Measurements from ENCODE around the gene PTX4. TPM values are rescaled to one million over a fixed set of nuclear protein-coding genes. Genes with fewer than 3 reads are reported as not detected.

PTX4 gene
- total RNA-seq, 1 donor from 2014 or later: not detected

- Mint-ChIP-seq H3K27me3 (no peaks in the 10 kb centered on the region), H3K27ac (no peak overlapping the region), H3K9me3 (no peaks in the 10 kb centered on the region), H3K4me1 (ENCODE audit: unreplicated experiment) (no peaks in the 10 kb centered on the region), H3K36me3 (peaks cover 3% of the 10 kb centered on the region), H3K4me3 (no peak overlapping the region)
- DNase-seq (ENCODE audit: extremely low spot score, unreplicated experiment): no peak
- no peak for TF ChIP-seq CTCF (conservative IDR thresholded peaks at IDR 0.05)
Measured at GRCh38 chr16:1505912-1506311, 17.2 kb upstream of the PTX4 start.

GRCh38 chr16:1505073-1505844 lies 16.5 kb upstream of the PTX4 start:
- no peak for TF ChIP-seq CTCF (conservative IDR thresholded peaks at IDR 0.05)
- no peak overlapping the region for H3K4me3 Mint-ChIP-seq
- no peak overlapping the region for H3K27ac Mint-ChIP-seq
- no peaks in the 10 kb centered on the region for H3K4me1 Mint-ChIP-seq (ENCODE audit: unreplicated experiment)
- DNase-seq (ENCODE audit: extremely low spot score, unreplicated experiment): no peak
- H3K27me3 Mint-ChIP-seq: no peaks in the 10 kb centered on the region
- H3K9me3 Mint-ChIP-seq: no peaks in the 10 kb centered on the region
- peaks cover 3% of the 10 kb centered on the region for H3K36me3 Mint-ChIP-seq

DNA sequence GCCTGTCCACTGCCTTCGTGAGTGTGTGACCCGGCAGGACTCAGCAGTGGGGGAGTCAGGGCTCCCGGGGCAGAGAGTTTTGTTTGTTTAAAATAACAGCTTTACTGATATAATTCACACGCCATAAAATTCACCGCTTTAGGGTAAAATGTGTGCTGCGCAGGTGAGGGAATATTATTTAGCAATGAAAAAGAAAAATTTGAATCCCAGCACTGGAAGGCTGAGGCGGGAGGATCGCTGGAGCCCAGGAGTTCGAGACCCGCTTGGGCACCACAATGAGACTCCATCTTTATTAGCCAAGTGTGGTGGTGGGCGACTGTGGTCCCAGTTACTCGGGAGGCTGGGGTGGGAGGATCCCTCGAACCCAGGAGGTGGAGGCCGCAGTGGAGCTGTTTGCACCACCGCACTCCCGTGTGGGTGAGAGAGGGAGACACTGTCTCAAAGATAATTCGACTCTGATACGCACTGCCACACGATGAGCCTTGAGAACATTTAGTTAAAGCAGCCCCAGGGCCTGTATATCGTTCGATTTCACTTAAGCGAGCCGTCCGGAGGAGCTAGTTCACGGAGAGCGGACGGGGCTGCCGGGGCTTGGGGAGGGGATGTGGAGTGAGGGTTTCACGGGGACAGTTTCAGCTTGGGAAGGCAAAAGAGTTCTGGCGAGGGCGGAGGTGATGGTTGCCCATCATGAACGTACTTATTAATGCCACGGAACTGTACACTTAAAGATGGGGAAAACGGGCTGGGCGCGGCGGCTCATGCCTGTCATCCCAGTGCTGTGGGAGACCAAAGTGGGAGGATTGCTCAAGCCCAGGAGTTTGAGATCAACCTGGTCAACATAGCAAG lies 14.6 kb upstream of the PTX4 start:
- H3K36me3 Mint-ChIP-seq: peaks cover 3% of the 10 kb centered on the region
- no peaks in the 10 kb centered on the region for H3K27me3 Mint-ChIP-seq
- H3K4me3 Mint-ChIP-seq: no peak overlapping the region
- H3K4me1 Mint-ChIP-seq (ENCODE audit: unreplicated experiment): no peaks in the 10 kb centered on the region
- no peaks in the 10 kb centered on the region for H3K9me3 Mint-ChIP-seq
- no peak overlapping the region for H3K27ac Mint-ChIP-seq
- no peak for TF ChIP-seq CTCF (conservative IDR thresholded peaks at IDR 0.05)
- DNase-seq (ENCODE audit: extremely low spot score, unreplicated experiment): no peak

- H3K4me3 Mint-ChIP-seq: no peak overlapping the region
- peaks cover 3% of the 10 kb centered on the region for H3K36me3 Mint-ChIP-seq
- no peaks in the 10 kb centered on the region for H3K4me1 Mint-ChIP-seq (ENCODE audit: unreplicated experiment)
- no peak for TF ChIP-seq CTCF (conservative IDR thresholded peaks at IDR 0.05)
- DNase-seq (ENCODE audit: extremely low spot score, unreplicated experiment): no peak
- H3K9me3 Mint-ChIP-seq: no peaks in the 10 kb centered on the region
- no peak overlapping the region for H3K27ac Mint-ChIP-seq
- no peaks in the 10 kb centered on the region for H3K27me3 Mint-ChIP-seq
Measured at GRCh38 chr16:1502092-1503004, 13.6 kb upstream of the PTX4 start.

GRCh38 chr16:1501630-1502029 lies 12.9 kb upstream of the PTX4 start:
- Mint-ChIP-seq H3K4me1 (ENCODE audit: unreplicated experiment) (no peaks in the 10 kb centered on the region), H3K27ac (no peak overlapping the region), H3K9me3 (no peaks in the 10 kb centered on the region), H3K27me3 (no peaks in the 10 kb centered on the region), H3K36me3 (peaks cover 3% of the 10 kb centered on the region), H3K4me3 (no peak overlapping the region)
- TF ChIP-seq CTCF (conservative IDR thresholded peaks at IDR 0.05): no peak
- DNase-seq (ENCODE audit: extremely low spot score, unreplicated experiment): no peak
